ENCODE results near the gene SUB1. TPM values are rescaled to one million over a fixed set of nuclear protein-coding genes. Genes with fewer than 3 reads are reported as not detected.

Gene SUB1
- total and polyA plus RNA-seq, 8 donors: 42.0 to 198 (median 119) TPM

DNA sequence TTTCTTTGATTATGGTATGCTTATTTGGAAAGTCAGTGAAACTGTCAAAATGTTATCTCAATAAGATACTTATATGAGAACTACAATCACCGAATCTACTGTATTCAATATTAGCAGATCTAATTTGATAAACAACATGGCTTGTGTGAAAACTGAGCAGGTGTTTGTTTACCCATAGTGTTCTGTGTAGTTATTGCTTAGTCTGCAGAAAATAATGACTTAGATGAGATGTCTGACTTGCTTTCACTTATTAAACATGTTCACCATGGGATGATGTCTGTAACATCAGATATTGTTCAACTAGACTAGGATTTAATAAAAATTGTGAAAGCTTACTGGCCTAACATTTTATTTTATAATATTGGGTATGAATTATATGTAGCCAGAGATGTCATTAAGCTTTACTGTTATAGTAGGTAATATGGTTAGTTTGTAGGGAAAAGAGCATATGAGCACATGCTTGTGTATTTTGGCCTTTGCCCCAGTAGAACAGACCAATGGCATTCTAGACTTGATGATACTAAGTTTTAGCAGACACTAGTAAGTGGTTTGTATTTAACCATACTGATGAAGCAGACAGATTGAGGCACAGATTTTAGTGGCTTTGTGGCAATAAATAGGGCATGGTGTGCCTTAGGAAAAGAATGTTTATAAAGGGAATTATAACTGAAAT is 16.4 kb downstream of the SUB1 start:
- H3K27me3 ChIP-seq: no peaks in the 10 kb centered on the region
- no peak overlapping the region for H3K27ac ChIP-seq
- TF ChIP-seq, protein P1, sequence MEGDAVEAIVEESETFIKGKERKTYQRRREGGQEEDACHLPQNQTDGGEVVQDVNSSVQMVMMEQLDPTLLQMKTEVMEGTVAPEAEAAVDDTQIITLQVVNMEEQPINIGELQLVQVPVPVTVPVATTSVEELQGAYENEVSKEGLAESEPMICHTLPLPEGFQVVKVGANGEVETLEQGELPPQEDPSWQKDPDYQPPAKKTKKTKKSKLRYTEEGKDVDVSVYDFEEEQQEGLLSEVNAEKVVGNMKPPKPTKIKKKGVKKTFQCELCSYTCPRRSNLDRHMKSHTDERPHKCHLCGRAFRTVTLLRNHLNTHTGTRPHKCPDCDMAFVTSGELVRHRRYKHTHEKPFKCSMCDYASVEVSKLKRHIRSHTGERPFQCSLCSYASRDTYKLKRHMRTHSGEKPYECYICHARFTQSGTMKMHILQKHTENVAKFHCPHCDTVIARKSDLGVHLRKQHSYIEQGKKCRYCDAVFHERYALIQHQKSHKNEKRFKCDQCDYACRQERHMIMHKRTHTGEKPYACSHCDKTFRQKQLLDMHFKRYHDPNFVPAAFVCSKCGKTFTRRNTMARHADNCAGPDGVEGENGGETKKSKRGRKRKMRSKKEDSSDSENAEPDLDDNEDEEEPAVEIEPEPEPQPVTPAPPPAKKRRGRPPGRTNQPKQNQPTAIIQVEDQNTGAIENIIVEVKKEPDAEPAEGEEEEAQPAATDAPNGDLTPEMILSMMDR (IDR thresholded peaks at IDR 0.05): no peak
- TF ChIP-seq POLR2A (IDR thresholded peaks at IDR 0.05) (no peak), EP300 (IDR thresholded peaks at IDR 0.05) (no peak), POLR2AphosphoS5 (IDR thresholded peaks at IDR 0.05) (no peak)
- WGBS, 5 donors: 32 to 57% (median 51%) methylated on average over 1 of the region's 1 CpG
- no peaks in the 10 kb centered on the region for H3K9me3 ChIP-seq
- no peak for DNase-seq
- H3K36me3 ChIP-seq: peaks cover 0 to 81% (median 76%) of the 10 kb centered on the region in 4 donors
- H3K4me1 ChIP-seq: peaks cover 6 to 54% (median 27%) of the 10 kb centered on the region in 4 donors
- no peak overlapping the region for H3K4me3 ChIP-seq
- intact Hi-C loops (cut with DNase I; ENCODE audit: low total_unique reads): no loop called here

DNA sequence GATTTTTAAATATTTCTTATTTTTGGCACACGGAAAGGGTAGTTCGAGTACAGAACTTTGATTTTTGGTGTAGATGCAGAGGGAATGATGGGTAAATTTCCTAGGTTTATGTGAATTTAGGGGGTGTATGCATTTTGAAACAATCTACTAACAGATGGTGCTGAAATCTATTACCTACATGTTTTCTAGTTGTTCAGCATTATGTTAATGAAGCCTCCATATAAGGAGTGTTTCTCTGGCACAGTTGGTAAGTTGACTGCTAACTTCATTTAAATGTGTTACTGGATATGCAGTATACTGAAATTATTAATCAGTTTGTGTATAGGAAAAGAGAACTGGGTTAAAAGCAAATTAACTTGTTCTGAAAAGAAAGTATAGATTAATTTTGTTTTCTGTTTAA is 17.5 kb downstream of the SUB1 start:
- Histone ChIP-seq H3K4me1 (peaks cover 0 to 43% (median 21%) of the 10 kb centered on the region in 4 donors), H3K4me3 (no peak overlapping the region), H3K27me3 (no peaks in the 10 kb centered on the region), H3K36me3 (peaks cover 0 to 88% (median 79%) of the 10 kb centered on the region in 4 donors), H3K27ac (no peak overlapping the region), H3K9me3 (no peaks in the 10 kb centered on the region)
- intact Hi-C loops (cut with DNase I; ENCODE audit: low total_unique reads): no loop called here
- TF ChIP-seq, protein P1 (IDR thresholded peaks at IDR 0.05): no peak
- TF ChIP-seq POLR2AphosphoS5 (IDR thresholded peaks at IDR 0.05) (no peak), EP300 (IDR thresholded peaks at IDR 0.05) (no peak), POLR2A (IDR thresholded peaks at IDR 0.05) (no peak)
- 93 to 100% (median 94%) methylated on average over 2 of the region's 2 CpGs for WGBS, 5 donors
- no peak for DNase-seq

DNA sequence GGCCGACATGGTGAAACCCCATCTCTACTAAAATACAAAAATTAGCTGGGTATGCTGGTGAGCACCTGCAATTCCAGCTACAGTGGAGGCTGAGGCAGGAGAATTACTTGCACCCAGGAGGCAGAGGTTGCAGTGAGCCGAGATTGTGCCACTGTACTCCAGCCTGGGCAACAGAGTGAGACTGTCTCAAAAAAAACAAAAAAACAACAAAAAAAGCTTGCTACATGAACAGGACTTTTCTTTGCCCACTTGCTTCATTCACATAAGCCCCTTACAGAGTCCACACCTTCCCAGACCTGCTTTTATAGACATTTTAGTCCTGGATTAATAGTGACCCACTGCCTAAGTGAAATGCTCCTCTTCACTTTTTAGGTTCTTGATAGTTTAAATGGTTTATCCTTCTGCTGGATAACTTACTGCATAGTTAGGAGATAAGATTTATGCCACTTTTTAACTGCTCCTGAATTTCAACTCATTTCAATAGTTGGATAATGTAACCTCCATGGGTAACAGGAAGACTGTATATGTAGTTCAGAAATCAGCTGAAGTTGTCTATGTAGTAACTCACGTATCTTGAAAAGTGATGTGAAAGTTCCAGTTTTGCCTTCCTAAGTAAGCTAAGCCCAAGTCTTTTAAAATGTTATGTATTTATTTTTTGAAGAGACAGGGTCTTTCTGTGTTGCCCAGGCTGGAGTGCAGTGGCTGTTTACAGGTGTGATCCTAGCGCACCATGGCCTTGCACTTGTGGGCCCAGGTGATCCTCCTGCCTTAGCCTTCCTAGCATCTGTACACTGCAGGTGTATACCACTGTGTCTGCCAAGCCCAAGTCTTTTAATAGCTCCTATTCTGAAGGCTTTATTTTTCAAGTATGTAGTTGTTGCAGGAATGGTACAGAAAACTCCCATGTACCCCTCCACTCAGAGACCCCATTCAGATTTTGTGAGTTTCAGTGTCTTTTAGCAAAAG is 19.7 kb downstream of the SUB1 start:
- no peak for DNase-seq
- intact Hi-C loops (cut with DNase I; ENCODE audit: low total_unique reads): no loop called here
- 83 to 98% (median 87%) methylated on average over 4 of the region's 4 CpGs for WGBS, 5 donors
- TF ChIP-seq EP300 (IDR thresholded peaks at IDR 0.05): no peak
- TF ChIP-seq POLR2A (IDR thresholded peaks at IDR 0.05): no peak
- no peak for TF ChIP-seq POLR2AphosphoS5 (IDR thresholded peaks at IDR 0.05)
- TF ChIP-seq, protein P1 (IDR thresholded peaks at IDR 0.05): no peak
- no peaks in the 10 kb centered on the region for H3K9me3 ChIP-seq
- no peaks in the 10 kb centered on the region for H3K27me3 ChIP-seq
- no peak overlapping the region for H3K4me3 ChIP-seq
- no peak overlapping the region for H3K27ac ChIP-seq
- H3K4me1 ChIP-seq: peaks cover 0 to 30% (median 7%) of the 10 kb centered on the region in 4 donors
- H3K36me3 ChIP-seq: peaks cover 0 to 71% (median 60%) of the 10 kb centered on the region in 4 donors

DNA sequence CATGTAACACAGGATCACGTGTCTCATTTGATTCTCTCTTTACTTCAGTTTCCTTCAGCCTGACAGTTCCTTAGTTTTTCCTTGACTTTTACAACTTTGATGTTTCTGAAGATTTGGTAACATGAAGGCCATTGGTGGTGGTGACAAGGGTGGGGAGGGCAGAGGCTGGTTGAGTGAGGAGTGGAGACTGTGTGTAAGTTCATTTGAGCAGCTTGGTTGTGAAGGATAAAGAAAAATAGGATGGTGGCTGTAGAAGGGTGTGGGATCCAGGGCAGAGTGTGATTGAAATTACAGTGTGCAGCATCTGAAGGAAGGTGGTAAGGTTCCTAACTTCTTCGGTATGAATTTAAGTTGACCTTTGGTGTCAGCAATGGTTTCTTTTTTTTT is 20.4 kb downstream of the SUB1 start:
- H3K27ac ChIP-seq: no peak overlapping the region
- H3K4me3 ChIP-seq: no peak overlapping the region
- TF ChIP-seq EP300 (IDR thresholded peaks at IDR 0.05) (no peak), POLR2AphosphoS5 (IDR thresholded peaks at IDR 0.05) (no peak), POLR2A (IDR thresholded peaks at IDR 0.05) (no peak)
- TF ChIP-seq, protein P1 (IDR thresholded peaks at IDR 0.05): no peak
- peaks cover 0 to 23% (median 5%) of the 10 kb centered on the region in 4 donors for H3K4me1 ChIP-seq
- H3K27me3 ChIP-seq: no peaks in the 10 kb centered on the region
- no peaks in the 10 kb centered on the region for H3K9me3 ChIP-seq
- H3K36me3 ChIP-seq: peaks cover 0 to 65% (median 54%) of the 10 kb centered on the region in 4 donors
- DNase-seq: no peak
- intact Hi-C loops (cut with DNase I; ENCODE audit: low total_unique reads): no loop called here
- WGBS, 5 donors: 84 to 97% (median 92%) methylated on average over 2 of the region's 2 CpGs
